Stimulated activated CD8-positive, alpha-beta memory T cell treated with anti-CD3 and anti-CD28 coated beads, Interleukin-2, amount 100 ng/mL, for 48 hours (primary cell): Measurements from ENCODE around the gene LASP1.

Experiments
- DNase-seq, 2 donors: peaks; one replicate each; pipeline ENCODE4 v3.0.0-alpha.2; 2020; ENCODE audit warnings: low read depth in 2 of 2

Gene LASP1

GRCh38 chr17:38870259-38871165 lies 654 bp downstream of the LASP1 start:
- peak; percentile 65 to 69 for DNase-seq

DNA sequence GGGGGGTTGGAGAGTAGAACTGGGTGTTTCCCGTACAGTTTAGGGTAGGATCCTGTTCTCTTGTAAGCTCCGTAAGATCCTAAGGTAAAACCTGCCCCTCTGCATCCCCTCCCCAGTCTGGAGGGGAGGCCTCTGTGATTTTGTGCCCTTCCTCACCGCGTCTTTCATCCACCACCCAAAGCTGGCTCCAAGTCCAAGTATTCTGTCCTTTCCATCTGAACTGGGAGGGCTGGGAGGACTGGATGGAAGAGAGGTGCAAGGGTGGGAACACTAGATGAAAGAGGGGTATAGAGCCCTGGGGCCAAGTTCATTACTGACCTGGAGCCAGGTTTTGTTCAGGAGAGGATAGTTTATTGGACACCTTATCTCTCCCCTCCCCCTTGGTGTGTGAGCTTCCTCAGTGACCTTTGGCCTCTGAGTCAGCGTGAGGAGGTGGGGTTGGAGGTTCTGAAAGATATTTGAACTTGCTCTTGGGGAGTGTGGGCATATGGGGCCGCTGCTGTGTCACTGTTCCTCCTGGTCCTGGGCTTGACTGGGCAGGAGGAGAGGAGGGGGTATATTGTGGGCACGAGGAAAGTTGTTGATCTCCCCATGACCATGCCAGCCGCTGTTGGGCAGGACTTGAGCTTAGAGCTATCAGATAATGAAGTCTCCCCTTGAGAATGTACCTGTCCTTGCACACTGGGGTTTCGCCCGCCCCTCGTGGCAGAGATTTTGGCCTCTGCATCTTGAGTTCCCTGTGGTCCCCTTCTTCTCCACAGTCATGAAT lies 1.6 kb downstream of the LASP1 start:
- DNase-seq, result peak; percentile 59 to 74

GRCh38 chr17:38872027-38872511 lies 2.2 kb downstream of the LASP1 start:
- DNase-seq, result no peak

DNA sequence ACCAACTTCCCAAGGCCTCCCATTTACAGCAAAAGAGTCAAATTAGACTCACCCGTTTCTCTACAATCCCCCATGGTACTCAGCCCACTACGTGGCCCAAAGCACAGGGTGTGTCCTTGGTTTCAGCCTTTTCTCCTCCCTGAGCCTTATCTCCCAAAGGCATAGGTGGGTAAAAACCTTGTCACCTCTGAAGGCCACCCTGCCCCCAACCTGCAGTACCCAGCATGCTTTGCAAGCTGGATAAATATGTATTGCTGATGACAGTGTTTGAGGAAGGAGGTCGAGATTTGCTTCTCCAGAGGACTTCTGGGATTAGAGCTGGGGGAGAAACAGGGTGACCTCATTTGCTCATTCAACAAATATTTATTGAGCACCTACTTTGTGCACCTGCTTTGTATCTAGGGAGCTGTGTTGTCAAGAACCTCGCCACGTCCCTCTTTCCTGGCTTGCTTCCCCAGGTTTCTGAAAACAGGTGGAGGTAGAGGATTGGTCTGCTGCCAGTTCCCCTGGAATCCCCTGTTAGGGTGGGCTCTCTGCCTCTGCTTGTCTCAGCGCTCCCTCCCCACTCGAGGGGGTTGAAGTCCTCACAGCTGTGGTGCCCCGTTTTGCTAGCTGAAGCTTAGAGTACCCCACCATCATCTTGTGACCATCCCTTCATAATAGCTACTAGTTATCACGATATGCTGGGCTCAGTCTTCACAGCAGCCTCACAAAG lies 3.0 kb downstream of the LASP1 start:
- no peak for DNase-seq

DNA sequence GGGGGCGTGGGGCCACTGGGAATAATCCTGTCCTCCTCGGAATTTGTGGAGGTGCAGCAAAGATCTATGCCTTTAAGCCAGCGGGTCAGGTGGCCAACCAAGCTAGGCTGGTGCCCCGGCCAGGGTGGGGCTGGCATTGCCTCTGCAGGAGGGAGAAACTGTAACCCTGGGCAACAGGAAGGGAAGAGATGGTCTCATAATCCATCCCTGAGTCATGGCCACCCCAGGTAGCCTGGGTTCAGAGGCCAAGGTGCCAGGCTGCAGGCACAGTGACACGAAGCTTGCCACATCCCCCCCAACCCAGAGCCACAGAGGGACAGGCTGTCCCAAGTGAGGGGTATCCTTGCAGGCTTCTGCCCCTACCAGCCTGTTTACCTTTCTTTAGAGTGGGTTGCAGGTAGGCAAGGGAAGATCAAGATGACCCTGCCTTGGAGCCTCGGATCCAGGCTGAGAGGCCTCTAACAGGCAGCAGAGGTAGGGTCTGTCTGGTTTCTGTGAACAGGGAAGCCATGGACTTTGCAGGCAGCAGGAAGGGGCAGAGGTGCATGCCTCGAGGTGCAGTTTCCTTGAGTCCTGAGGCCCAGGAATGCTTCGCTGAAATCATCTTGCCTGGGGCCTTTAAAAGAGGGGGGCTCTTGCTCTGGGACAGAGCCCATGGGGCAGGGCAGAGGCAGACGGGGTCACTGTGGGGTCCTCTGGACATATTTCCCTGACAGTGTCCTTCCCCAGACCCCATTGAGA lies 4.0 kb downstream of the LASP1 start:
- DNase-seq, result no peak

- DNase-seq, result no peak
Measured at GRCh38 chr17:38874505-38875400, 4.9 kb downstream of the LASP1 start.

DNA sequence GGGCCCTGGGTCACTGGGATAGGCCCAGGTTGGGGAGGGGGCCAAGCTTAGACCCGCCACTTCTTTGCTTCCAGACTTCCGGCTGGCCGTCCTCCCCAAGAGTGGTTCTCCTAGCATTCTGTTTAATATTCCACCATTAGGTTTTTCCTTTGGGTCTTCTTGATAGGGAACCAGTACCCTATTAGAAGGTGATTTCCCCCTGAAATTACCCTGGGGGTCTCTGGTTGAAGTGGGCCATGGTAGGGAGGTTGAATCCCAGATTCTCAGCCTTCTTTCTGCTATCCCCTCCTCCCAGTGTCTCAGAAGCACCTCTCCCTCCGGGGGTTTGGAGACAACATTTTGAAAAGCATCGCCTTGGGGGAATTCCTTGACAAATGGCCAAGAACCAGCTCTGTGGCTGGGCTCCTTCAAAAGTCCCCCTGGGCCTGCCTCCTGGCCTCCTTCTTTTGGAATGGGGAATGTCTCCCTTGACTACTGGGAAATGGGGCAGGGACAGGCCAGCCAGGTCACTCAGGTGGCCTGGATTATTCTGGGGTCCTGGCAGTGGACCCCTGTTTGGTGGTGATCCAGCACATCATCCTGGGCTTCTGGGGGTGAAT lies 5.7 kb downstream of the LASP1 start:
- DNase-seq, result no peak

- no peak for DNase-seq
Measured at GRCh38 chr17:38877130-38877851, 7.4 kb downstream of the LASP1 start.

GRCh38 chr17:38879878-38880665 lies 10.2 kb downstream of the LASP1 start:
- DNase-seq, result no peak

DNA sequence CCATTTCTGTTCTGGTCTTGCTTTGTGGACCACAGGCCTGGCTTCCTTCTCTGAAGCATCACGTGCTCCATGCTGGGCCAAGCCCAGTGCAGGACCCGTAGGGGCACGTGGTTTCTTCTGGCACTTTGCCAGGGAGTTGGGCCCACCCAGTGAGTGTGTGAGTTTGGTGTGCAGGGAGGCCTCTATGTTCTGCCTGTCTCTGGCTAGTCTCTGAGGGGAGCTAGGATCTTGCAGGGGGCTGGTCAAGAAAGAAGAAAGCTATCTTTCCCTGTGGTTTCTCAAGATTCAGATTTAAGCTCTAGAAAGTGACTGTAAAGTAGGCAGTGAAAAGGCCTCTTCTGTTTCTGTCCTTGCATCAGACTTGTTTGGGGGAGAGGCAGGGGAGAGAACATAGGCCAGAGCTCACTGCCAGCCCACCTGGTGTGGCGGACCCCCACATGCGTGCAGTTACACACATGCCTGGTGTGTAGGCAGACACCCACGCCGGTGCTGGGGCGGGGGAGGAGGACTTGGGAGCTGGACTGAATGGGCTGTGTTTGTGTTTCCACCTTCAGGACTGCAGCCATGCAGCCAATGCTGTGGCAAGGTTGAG lies 11.8 kb downstream of the LASP1 start:
- peak in 1 of 2 donors; percentile 53 for DNase-seq

DNA sequence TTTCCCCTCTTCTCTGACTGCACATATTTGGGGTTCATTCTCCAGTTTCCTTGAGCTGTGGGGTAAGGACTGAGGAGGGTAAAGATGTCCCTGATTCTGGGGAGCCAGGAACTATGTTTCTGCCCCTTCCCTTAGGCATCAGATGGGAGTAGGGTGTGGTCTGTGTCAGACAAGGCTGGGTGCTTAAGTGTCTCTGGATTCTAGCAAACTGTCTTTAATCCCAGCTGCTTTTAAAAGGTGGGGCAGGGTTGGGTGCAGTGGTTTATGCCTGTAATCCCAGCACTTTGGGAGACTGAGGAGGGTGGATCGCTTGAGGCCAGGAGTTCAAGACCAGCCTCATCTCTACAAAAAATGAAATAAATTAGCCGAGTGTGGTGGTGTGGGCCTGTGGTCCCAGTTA lies 13.0 kb downstream of the LASP1 start:
- no peak for DNase-seq

DNA sequence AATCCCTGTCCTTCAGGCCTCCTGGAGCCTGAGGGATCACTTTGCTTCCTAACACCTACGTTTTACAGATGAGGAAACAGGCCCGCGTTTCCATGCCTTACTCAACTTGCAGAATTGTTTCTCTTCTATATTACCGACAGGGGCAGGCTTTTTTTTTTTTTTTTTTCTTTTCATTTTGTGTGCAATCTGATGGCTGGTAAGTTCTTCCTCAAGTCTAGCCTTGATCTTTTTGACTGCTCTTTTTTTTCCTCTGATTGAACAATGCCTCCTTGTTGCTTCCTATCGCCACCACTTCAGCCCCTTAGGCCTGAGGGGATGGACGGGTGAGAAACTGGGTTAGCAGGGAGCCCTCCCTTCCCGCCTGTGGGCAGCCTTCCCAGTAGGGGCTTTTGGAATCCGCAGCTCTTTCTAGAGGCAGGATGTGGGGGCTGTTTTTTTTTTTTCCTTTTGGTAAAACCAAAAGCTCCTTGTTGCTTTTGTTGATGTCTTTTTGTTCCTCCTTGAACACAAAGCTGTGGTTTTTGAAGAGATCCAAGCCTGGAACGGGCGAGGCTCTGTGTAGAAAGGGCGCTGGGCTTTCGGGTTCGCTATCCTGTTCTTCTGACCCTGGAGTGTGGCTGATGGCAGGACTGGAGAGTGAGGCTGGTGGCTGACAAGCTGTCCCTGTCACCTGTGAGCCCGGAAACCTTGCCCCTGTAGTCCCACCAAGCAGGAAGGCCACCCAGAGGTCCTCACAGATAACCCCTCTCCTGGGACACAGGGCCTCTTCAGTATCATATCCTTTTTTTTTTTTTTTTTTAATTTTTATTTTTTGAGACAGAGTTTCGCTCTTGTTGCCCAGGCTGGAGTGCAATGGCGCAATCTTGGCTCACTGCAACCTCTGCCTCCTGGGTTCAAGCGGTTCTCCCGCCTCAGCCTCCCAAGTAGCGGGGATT lies 14.0 kb downstream of the LASP1 start:
- no peak for DNase-seq

DNA sequence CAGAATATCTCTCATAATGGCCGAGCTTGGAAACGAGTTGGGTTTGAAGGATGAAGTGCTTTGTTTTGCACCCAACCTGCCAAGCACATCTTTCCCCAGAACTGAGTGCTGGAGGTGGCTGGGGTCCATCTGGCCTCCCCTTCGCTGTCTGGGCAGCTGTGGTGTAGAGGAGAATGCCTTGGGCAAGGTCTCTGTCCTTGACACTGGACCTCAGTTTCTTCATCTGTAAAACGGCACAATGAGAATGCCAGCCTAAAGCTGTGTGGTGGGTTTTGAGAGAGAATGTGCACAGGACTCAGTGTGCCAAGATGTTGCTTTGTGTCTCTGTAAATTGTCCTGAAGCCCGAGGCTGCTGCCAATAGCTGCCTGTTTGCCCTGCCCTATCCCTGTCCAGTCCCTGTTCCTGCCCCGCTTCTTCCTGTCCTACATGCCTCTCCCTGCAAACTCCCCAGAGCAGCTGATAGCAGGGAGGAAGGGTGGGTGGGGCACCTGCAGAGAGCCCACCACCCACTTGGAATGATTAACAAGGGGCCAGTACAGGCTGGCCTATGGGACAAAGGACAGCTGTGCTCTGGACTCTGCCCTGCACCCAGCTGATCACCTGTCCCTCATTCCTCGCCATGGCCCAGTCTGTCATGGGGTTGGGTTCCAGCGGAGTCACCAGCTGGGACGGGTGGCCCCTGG lies 15.3 kb downstream of the LASP1 start:
- DNase-seq, result no peak

DNA sequence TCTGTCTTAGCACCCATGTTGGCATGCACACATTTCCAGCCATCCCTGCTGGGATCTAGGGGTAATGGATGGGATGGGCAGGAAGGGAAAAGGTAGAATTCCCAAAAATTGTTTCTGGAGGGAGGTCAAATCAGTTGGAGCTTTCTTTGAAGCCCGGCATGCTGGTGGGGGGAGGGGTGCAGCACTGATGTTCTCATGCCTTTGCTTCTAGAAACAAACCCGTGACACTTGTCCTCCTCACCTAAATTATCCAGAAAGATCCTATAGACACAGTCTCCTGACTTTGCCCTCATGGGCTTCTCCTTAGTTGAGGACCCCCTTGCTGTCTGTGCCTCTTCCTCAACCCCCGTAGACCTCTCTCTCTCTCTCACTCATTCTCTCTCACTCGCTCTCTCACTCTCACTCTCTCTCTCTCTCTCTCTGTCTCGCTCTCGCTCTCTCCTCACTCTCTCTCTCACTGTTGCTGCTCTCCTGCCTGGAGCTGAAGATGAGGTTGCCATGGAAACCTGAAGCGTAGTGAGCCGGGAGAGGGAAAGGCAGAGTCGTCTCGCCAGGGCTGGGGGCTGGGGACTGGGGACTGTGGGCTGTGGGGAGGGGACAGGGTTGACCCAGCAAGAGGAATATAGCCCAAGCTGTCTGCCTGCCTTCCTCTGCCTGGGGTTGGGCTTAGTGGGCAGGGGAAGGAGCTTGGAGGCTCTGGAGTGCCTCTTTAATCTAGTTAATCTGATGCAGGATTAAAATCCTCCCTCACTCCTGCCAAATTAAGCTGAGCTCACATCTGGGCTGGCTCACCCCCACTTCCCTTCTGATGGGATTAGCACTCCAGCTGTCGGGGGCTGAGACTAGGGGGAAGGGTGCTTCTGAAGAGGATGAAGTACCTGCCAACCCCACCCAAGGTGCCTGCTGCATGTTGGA lies 16.1 kb downstream of the LASP1 start:
- DNase-seq, result no peak

GRCh38 chr17:38886643-38887010 lies 16.8 kb downstream of the LASP1 start:
- DNase-seq, result no peak
